Loucy (cell line): ENCODE measurements around the gene OPN1MW3.

Source experiments
- CTCF ChIP-seq: fragments of 200-600 bp; sonication (generic); conservative IDR thresholded peaks from 2 replicates; pipeline ENCODE4 v1.5.1; 2014; ENCODE audit warnings: mild to moderate bottlenecking, antibody characterized with exemption, low read length
- EZH2phosphoT487 ChIP-seq: fragments of 200-600 bp; IDR thresholded peaks from 2 replicates; pipeline ENCODE4 v1.6.1; 2018; ENCODE audit warnings: antibody characterized with exemption, mild to moderate bottlenecking, moderate library complexity, borderline replicate concordance

DNA sequence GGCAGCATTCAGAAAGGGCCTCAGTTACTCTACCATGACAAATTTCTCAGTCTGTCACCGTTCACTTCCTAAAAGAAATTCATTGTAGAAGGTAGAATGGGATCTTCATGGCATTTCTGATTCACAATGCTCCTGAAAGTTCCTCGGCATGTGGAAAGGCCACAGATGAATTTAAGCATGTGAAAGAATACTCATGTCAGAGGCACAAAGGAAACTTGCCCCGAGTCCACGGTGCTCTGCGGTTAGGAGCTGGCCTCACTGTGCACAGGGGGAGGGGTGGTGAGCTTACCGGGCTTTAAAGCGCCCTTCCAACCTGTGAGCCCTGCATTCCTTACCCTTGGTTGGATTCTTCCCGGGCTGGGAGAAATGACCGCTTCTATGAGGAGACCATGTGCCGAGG is 47.5 kb downstream of the OPN1MW3 start:
- TF ChIP-seq CTCF (no peak), EZH2phosphoT487 (no peak)
